ENCODE measurements around the gene RNF220. TPM values are rescaled to one million over a fixed set of nuclear protein-coding genes. Genes with fewer than 3 reads are reported as not detected.

The RNF220 gene
- total RNA-seq, 1 experiment from 2014 or later = 128 TPM

- Mint-ChIP-seq H3K4me3 (no peak overlapping the region), H3K9me3 (no peaks in the 10 kb centered on the region), H3K36me3 (peaks cover 5% of the 10 kb centered on the region), H3K27me3 (ENCODE audit: low read depth) (no peaks in the 10 kb centered on the region; the same call in 1 of the 2 replicates), H3K27ac (no peak overlapping the region), H3K4me1 (peaks cover 16% of the 10 kb centered on the region)
- ATAC-seq = 0 out of 2 replicates have a peak, but pooled peaks have one; percentile 6
- no peak for DNase-seq (ENCODE audit: low spot score)
- POLR2A ChIA-PET = interaction anchor here (0.6 to 2.1 kb wide), 5 partner anchors 14 to 116 kb away, joined by 3 to 16 read pairs (median 8); no protein-coding TSS in a partner anchor
- TF ChIP-seq GABPB1 (CRISPR knock-in tag; IDR thresholded peaks at IDR 0.05) = no peak
- no peak for TF ChIP-seq JAZF1 (CRISPR knock-in tag; IDR thresholded peaks at IDR 0.05)
- no peak for TF ChIP-seq ZNF138 (CRISPR knock-in tag; conservative IDR thresholded peaks at IDR 0.05)
- TF ChIP-seq MAX (CRISPR knock-in tag; IDR thresholded peaks at IDR 0.05) = no peak
- no peak for TF ChIP-seq ZNF263 (CRISPR knock-in tag; IDR thresholded peaks at IDR 0.05; ENCODE audit: low read depth)
- no peak for TF ChIP-seq ZNF219 (CRISPR knock-in tag; IDR thresholded peaks at IDR 0.05; ENCODE audit: borderline replicate concordance)
- TF ChIP-seq JUN (CRISPR knock-in tag; IDR thresholded peaks at IDR 0.05) = no peak
- TF ChIP-seq RORB (CRISPR knock-in tag; IDR thresholded peaks at IDR 0.05) = no peak
- TF ChIP-seq PRDM15 (CRISPR knock-in tag; IDR thresholded peaks at IDR 0.05) = no peak
- TF ChIP-seq TCF7 (CRISPR knock-in tag; IDR thresholded peaks at IDR 0.05; ENCODE audit: low read depth) = no peak
- no peak for TF ChIP-seq CTCF (IDR thresholded peaks at IDR 0.05)
- no peak for TF ChIP-seq ESRRA (CRISPR knock-in tag; IDR thresholded peaks at IDR 0.05; ENCODE audit: borderline replicate concordance)
- no peak for TF ChIP-seq HMGA2 (CRISPR knock-in tag; IDR thresholded peaks at IDR 0.05)
- TF ChIP-seq SOX15 (CRISPR knock-in tag; IDR thresholded peaks at IDR 0.05) = no peak
- TF ChIP-seq ERG (CRISPR knock-in tag; IDR thresholded peaks at IDR 0.05) = no peak
- no peak for TF ChIP-seq ZNF512 (CRISPR knock-in tag; IDR thresholded peaks at IDR 0.05; ENCODE audit: borderline replicate concordance)
- CTCF ChIA-PET = interaction anchor here (0.6 to 5.3 kb wide), 14 partner anchors 8 to 147 kb away, joined by 3 to 69 read pairs (median 8); no protein-coding TSS in a partner anchor
These were observed 119.8 kb downstream of the RNF220 start for GRCh38 chr1:44524655-44525500.

Measured in WTC11 (cell line).